HG03095 (cell line): ENCODE measurements around the gene SMU1.
A peak's percentile ranks its signal among the peaks of the same experiment; 100 is the strongest.

Source experiments
- ATAC-seq: cut with Tn5 transposase; IDR thresholded peaks from one replicate; pipeline ENCODE4 v1.9.1; 2021; ENCODE audit warnings: moderate library complexity; ENCODE audit not compliant: unreplicated experiment

The SMU1 gene

GRCh38 chr9:33046061-33046460, 30.4 kb downstream of the SMU1 start:
- ATAC-seq = no peak

DNA sequence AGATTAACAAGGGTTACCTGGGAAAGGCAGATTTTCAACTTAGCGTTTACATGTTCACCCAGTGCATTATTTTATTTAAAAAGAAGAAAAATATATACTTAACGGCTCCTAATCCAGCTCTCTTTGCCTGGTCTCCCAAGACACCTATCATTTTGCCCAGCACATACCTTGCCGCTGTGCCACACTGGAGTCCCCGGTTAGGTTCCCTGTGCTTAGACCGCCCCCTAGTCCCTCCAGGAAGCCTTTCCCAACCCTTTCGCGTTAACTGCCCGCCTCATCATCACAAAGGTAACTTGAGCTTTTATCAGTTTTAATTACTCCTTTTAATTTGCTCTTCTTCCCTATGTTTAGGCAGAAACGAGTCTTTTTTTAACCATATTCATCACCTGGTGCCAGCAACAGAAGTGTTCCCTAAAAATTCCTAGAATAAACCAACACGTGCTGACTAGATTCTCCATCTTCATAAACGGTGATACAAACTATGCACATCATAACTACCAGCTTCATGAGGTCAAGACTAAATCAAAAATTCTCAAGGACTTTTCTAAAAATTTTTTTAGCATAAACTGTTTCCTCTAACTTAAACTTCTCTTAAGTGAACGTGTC, 31.7 kb downstream of the SMU1 start:
- no peak for ATAC-seq

DNA sequence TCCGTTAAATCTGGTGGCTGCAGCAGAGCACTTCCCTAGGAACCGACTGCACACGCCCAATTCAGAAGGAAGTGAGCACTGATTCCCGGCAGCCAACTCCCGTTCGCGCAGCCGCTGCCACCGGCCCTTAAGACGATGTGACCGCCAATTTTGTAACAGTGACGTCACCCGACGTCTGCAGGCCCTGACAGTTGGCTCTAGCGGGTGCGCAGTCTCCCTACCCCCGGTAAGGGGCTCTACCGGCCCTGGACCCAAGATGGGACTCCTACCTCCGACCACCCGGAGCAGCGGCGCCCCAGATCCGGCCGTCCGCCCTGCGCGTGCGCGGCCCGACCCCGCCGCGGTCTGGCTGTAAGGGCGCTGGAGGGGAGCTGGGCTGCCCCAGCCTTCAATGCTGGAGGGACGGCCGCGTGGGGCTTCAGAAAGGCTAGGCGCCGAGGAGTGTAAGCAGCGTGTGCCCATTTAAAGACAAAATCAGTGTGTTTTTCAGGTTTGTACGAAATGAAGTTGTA, 32.3 kb downstream of the SMU1 start:
- peak; percentile 77 for ATAC-seq

GRCh38 chr9:33043671-33044070, 32.8 kb downstream of the SMU1 start:
- ATAC-seq = no peak

DNA sequence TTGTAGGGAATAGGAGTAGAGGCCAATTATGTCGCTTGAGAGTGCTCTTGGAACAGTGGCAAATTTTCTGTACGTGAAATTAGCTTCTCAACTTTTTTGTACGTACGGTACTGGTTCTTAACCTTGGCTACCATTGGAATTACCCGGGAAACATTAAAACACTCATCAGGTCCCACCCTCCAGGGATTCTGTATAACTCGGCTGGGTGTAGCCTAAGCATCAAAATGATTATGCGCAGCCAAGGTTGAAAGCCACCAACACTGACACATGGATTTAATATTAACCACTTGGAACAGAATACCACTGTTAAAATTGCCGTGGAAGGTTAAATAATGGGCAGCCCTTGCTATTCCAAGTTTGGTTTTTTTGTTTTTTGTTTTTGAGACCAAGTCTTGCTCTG, 34.0 kb downstream of the SMU1 start:
- ATAC-seq = no peak

DNA sequence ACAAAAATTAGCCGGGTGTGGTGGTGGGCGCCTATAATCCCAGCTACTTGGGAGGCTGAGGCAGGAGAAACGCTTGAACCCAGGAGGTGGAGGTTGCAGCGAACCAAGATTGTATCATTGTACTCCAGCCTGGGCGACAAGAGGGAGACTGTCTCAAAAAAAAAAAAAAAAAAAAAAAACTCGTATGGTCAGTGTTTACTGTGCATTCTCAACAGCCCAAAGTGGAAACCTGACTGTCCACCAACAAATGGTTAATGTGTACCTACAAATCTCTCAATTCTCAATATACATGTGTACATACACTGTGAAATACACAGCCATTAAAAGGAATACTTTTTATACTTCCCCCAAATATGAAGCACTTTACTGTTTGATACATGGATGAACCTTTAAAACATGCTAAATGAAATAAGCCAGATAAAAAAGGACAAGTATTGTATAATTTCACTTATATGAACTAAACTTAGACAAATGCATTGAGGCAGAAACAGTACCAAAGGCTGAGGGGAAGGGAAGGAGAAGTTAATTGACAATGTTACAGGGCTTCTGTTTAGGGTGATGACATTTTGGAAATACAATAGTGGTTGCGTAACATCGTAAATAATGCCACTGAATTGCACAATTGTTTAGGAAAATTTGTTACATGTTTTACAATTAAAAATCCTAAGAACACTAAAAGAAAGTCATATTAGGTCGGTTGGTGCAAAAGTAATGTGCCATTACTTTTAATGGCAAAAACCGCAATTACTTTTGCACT, 34.9 kb downstream of the SMU1 start:
- ATAC-seq = no peak

DNA sequence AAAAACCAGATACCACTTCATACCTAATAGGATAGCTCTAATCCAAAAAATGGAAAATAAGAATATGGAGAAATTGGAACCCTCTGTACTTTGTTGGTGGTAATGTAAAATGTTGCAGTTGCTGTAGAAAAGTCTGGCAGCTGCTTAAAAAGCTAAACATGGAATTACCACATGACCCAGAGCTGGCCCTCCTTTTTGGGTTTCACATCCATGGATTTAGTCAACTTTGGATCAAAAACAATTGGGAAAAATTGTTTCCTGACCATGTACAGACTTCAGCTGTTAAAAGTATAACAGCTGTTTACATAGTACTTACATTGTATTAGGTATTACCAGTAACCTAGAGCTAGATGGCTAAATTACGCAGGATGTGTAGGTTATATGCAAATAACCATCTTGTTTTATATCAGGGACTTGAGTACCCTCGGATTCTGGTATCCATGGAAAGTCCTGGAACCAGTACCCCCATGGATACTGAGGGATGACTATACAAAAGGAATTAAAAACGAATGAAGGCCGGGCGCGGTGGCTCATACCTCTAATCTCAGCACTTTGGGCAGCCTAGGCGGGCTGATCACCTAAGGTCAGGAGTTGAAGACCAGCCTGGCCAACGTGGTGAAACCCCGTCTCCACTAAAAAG, 35.6 kb downstream of the SMU1 start:
- ATAC-seq = no peak

DNA sequence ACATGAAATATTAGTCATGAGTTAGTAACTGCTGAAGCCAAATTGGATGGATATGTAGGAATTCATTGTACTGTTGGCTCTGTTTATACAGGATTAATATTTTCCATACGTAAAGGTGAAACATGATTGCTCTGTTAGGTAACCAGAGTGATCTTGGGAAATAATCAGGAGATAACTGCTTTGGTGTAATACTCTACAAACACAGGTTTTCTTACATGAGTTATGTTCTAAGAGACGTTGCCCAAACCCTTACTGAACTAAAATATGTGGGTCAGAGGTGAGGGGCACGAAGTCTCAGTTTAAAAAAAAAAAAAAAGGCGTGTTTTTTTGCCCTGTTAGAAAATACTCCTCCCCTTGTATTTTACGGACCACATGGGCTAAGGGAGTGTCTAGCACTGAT, 43.6 kb downstream of the SMU1 start:
- no peak for ATAC-seq

GRCh38 chr9:33032292-33032691, 44.2 kb downstream of the SMU1 start:
- no peak for ATAC-seq

DNA sequence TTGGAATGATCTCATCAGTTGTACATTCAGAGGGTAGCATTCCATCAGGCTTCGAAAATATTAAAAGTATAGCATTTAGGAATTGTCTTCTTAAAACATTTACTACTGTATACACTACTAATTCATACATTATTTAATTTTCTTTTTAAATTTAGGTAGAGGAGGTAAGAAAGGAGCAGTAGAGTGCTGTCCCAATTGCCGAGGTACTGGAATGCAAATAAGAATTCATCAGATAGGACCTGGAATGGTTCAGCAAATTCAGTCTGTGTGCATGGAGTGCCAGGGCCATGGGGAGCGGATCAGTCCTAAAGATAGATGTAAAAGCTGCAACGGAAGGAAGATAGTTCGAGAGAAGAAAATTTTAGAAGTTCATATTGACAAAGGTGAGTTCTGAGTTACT, 46.2 kb downstream of the SMU1 start:
- ATAC-seq = no peak

GRCh38 chr9:33029231-33029786, 47.2 kb downstream of the SMU1 start:
- ATAC-seq = no peak

DNA sequence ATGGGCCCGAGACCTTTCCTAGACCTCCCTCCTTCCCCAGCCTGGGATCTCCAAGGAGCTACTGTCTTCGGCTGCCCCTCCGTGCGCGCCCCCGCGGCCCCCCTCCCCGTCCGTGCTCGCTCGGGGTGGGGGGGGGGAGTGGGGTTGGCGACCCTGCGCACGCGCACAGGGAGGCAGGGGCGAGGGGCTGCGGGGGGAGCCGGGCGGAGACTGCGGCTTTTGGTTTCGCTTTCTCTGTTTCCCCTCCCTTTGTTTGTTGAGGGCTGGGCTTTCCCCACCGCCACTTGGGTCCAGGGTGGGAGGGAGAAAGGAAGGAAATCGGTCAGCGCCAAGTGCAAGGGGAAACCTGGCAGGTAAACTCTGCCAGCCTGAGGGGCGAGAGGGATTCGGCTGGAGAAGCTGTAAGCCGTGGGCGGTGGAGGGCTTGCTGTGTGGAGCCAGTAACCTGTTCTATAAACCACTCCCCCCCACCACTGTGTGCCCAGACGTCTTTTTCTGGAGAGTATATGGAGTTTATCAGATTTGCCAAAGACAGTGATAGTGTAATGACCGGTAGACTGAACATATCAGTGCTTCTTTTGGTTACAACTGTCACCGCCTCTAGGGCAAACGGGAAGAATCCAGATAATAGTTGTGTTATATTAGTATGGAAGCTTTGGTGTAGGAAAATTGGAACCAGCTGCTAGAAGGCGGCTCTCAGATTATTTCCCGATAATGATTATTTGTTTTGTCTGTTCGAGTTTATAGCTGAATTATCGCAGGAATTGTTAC, 50.7 kb downstream of the SMU1 start:
- peak; percentile 43 for ATAC-seq

GRCh38 chr9:33024966-33025571, 51.4 kb downstream of the SMU1 start, which contains the start of gene DNAJA1:
TSS of gene DNAJA1 (plus strand) at chr9:33025273. CDS start at chr9:33026485, 1,212 bp downstream.
- ATAC-seq = peak; percentile 91

- no peak for ATAC-seq
Observed at GRCh38 chr9:33024126-33024965, 52.1 kb downstream of the SMU1 start.

GRCh38 chr9:33023661-33024060, 52.8 kb downstream of the SMU1 start:
- no peak for ATAC-seq

- ATAC-seq = no peak
Observed at GRCh38 chr9:33022755-33023154, 53.7 kb downstream of the SMU1 start.

- no peak for ATAC-seq
Observed at GRCh38 chr9:33022303-33022702, 54.2 kb downstream of the SMU1 start.

- no peak for ATAC-seq
Observed at GRCh38 chr9:33019797-33020196, 56.7 kb downstream of the SMU1 start.

DNA sequence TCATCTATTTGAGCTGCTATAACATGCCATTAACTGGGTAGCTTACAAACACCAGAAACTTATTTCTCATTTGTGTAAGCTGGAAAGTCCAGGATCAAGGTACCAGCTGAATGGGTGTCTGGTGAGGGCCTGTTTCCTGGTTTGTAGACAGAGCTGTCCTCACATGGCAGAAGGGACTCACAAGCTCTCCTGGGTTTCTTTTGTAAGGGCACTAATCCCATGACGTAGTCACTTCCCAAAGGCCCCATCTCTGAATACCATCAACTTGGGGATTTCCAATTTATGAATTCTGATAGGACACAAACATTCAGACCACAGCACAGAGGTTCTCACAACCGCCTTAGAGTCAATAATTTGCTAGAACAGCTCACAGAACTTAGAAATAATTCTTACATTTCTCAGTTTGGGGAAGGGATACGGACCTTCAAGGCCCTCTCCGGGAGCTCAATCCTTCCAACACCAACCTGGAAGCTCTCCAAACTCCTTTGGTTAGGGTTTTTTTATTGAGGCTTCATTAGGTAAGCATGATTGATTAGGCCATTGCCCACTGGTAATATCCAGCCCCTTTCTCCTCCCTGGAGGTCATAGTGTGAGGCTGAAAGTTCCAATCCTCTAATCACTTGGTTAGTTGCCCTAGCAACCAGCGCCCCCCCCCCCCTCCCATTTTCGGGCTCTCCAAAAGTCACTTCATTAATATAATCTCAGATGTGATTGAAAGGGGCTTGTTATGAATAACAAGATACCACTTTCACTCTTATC, 59.0 kb downstream of the SMU1 start:
- ATAC-seq = no peak
